Measurements from ENCODE around the gene CCDC150.

The CCDC150 gene

GRCh38 chr2:196598412-196598811, 41.1 kb upstream of the CCDC150 start:
- Histone ChIP-seq H3K9ac (no peak overlapping the region), H3K4me3 (IDR thresholded peaks at IDR 0.05; ENCODE audit: insufficient read depth, low read depth, low read length) (no peak overlapping the region), H4K20me1 (ENCODE audit: insufficient read depth) (no peaks in the 10 kb centered on the region), H3K27me3 (ENCODE audit: insufficient read depth, low read depth) (no peaks in the 10 kb centered on the region), H2AFZ (ENCODE audit: low read depth) (no peak overlapping the region), H3K4me2 (no peak overlapping the region), H3K79me2 (ENCODE audit: insufficient read depth, low read depth) (no peaks in the 10 kb centered on the region), H3K36me3 (ENCODE audit: insufficient read depth) (no peaks in the 10 kb centered on the region), H3K27ac (no peak overlapping the region), H3K4me1 (ENCODE audit: low read depth, poor library complexity, severe bottlenecking) (no peaks in the 10 kb centered on the region)
- no peak for TF ChIP-seq CTCF (conservative IDR thresholded peaks at IDR 0.05; ENCODE audit: low read depth, low read length)

- Histone ChIP-seq H3K4me1 (ENCODE audit: low read depth, poor library complexity, severe bottlenecking) (no peaks in the 10 kb centered on the region), H3K9ac (no peak overlapping the region), H3K4me3 (IDR thresholded peaks at IDR 0.05; ENCODE audit: insufficient read depth, low read depth, low read length) (no peak overlapping the region), H3K27ac (no peak overlapping the region), H4K20me1 (ENCODE audit: insufficient read depth) (no peaks in the 10 kb centered on the region), H3K36me3 (ENCODE audit: insufficient read depth) (no peaks in the 10 kb centered on the region), H3K4me2 (no peak overlapping the region), H2AFZ (ENCODE audit: low read depth) (no peak overlapping the region), H3K79me2 (ENCODE audit: insufficient read depth, low read depth) (no peaks in the 10 kb centered on the region), H3K27me3 (ENCODE audit: insufficient read depth, low read depth) (no peaks in the 10 kb centered on the region)
- no peak for TF ChIP-seq CTCF (conservative IDR thresholded peaks at IDR 0.05; ENCODE audit: low read depth, low read length)
These were observed 40.7 kb upstream of the CCDC150 start for GRCh38 chr2:196598846-196599245.

- TF ChIP-seq CTCF (conservative IDR thresholded peaks at IDR 0.05; ENCODE audit: low read depth, low read length): no peak
- no peak overlapping the region for H3K27ac ChIP-seq
- no peak overlapping the region for H3K4me3 ChIP-seq (IDR thresholded peaks at IDR 0.05; ENCODE audit: insufficient read depth, low read depth, low read length)
- H3K4me2 ChIP-seq: no peak overlapping the region
- H3K9ac ChIP-seq: no peak overlapping the region
- no peaks in the 10 kb centered on the region for H3K4me1 ChIP-seq (ENCODE audit: low read depth, poor library complexity, severe bottlenecking)
- H3K27me3 ChIP-seq (ENCODE audit: insufficient read depth, low read depth): no peaks in the 10 kb centered on the region
- no peaks in the 10 kb centered on the region for H3K79me2 ChIP-seq (ENCODE audit: insufficient read depth, low read depth)
- no peaks in the 10 kb centered on the region for H3K36me3 ChIP-seq (ENCODE audit: insufficient read depth)
- no peaks in the 10 kb centered on the region for H4K20me1 ChIP-seq (ENCODE audit: insufficient read depth)
- H2AFZ ChIP-seq (ENCODE audit: low read depth): no peak overlapping the region
These were observed 37.8 kb upstream of the CCDC150 start for GRCh38 chr2:196601430-196602306.

GRCh38 chr2:196604196-196604595, 35.3 kb upstream of the CCDC150 start:
- H3K27me3 ChIP-seq (ENCODE audit: insufficient read depth, low read depth): no peaks in the 10 kb centered on the region
- no peak overlapping the region for H3K27ac ChIP-seq
- no peak overlapping the region for H3K9ac ChIP-seq
- no peaks in the 10 kb centered on the region for H3K36me3 ChIP-seq (ENCODE audit: insufficient read depth)
- no peak overlapping the region for H3K4me3 ChIP-seq (IDR thresholded peaks at IDR 0.05; ENCODE audit: insufficient read depth, low read depth, low read length)
- TF ChIP-seq CTCF (conservative IDR thresholded peaks at IDR 0.05; ENCODE audit: low read depth, low read length): no peak
- no peak overlapping the region for H2AFZ ChIP-seq (ENCODE audit: low read depth)
- no peaks in the 10 kb centered on the region for H3K79me2 ChIP-seq (ENCODE audit: insufficient read depth, low read depth)
- no peaks in the 10 kb centered on the region for H4K20me1 ChIP-seq (ENCODE audit: insufficient read depth)
- H3K4me1 ChIP-seq (ENCODE audit: low read depth, poor library complexity, severe bottlenecking): no peaks in the 10 kb centered on the region
- no peak overlapping the region for H3K4me2 ChIP-seq
